NK-92 (cell line): Measurements from ENCODE around the gene SH3BP5.

ENCODE experiments used
- DNase-seq: peaks from one replicate; lab custom pipeline; 2025; ENCODE audit not compliant: unreplicated experiment; lab: John Stamatoyannopoulos, UW

Gene SH3BP5

DNA sequence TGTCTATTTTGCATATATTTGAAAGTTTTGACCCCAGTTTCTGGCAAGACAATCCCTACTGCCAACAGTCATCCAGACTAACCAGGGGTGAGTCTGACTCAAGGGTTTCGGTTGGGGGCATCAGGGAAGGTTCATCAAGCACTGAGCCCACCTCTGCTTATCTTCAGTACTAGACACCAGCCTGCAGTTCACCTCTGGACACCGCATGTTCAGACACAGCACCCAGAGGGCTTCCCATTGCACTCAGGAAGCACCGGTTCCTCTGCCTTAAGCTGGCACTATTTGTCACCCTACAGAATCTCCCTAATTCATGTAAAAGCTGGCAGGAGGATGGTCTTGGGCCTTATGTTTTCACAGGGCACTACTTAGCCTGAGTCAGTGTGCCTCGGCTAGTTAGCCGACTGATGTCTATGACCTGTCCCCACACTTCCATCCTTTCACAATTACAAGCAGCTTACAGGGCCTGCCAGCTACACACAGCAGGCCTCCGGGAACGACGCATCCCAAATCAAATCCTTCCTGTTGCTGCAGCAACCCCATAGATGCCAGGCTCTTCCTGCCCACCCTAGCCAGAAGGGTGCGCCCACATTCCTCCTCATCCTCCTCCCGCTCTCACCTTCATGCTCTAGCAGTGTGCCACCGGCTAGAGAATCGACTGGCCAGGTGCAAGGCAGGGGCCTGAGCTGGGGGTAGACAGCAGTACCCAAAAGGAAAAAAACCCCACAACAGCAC is 52.5 kb downstream of the SH3BP5 start:
- no peak for DNase-seq

DNA sequence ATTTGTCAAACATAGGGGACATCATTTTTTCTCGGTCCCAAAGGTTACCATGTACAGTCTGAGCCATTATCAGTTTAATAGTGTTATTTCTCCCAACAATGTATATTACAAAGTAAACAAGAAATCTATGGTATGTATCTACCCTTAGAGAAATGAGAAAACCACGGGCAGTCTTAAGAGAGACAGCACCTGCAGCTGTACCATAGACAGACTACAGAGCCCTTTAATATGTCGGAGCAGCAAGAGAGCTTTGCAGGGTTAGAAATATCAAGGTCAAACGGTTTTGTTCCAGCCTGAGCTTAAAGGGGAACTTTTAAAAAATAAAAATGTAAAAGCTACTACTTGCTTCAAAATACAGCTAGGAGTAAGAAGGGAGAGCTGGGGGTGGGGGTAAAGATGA is 53.2 kb downstream of the SH3BP5 start:
- no peak for DNase-seq

DNA sequence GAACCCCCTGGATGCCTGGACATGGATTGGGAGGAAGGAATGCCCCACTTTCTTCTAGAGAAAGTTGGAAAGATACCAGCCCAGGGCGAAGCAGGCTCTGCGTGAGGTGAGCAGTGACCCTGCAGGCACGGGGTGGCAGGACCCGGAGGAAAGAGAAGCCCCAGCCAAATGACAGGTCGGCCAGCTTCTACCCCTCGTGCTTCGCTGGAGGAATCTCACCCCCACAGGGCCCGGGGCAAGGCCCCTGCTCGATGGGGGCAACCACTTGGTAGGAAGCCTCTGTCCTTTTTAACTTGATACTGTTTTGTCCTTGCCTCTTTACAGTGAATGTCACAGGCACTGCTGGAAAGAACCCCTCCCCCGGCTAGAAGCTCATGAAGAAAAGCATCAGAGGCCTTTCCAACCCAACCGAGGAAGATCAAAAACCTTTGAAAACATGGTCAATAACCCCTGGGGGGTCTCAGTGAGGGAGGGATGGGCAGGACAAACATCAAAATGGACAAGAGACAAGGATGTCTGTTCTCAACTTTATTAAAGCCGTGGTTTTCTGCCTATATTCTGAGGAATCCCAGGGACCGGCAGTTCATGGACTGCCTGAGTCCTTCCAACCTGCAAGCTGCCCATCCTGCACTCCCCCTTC is 54.4 kb downstream of the SH3BP5 start:
- no peak for DNase-seq

DNA sequence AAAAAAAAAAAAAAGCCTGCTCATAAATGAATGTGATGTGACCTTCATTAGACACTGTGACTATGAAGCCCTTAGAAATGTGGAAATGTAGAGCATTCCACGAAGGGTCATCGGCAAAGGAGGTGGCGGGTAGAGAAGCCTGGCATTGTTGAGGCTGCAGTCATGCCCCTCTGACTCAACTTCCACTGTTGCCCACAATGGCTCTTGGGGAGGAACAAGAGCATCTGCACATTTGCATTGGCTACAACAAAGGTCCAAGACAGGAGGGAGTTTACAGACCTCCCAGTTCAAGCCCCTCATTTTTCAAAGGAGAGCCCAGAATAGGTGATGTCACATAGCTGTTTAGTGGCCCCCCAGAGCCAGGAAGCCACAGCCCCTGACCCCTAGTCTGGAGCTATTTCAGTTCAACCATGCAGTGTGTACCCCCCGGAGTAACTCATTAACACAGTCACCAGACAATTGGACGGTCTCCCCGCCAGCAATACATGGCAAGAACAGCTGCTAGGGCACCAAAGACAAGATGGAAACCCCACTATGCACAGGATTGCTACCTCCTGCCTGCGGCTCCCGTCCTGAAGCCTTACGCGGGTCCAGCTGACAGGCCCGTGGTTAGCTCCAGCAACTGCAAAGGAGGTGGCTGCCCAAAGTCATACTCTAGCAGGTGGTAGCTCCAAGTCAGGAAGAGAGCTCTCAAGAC is 56.2 kb downstream of the SH3BP5 start:
- DNase-seq, result no peak

DNA sequence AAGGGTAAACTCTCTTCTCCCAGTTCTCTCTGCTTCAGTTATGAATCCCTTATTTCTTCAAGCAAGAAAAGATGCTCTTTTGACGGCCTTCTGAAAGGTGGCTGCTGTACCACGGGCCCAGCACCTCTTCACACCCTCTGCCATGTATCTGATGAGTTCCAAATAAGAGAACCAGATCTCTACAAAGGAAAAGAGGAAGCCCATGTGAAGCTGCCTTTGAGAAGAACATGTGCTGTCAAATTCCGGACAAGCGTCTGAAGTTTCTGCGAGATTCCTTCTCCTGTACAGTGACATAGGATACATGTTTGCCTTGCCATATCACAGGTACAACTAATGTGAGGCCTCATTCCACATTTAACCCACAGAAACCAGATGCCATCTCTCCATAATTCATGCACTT is 59.2 kb downstream of the SH3BP5 start:
- no peak for DNase-seq

DNA sequence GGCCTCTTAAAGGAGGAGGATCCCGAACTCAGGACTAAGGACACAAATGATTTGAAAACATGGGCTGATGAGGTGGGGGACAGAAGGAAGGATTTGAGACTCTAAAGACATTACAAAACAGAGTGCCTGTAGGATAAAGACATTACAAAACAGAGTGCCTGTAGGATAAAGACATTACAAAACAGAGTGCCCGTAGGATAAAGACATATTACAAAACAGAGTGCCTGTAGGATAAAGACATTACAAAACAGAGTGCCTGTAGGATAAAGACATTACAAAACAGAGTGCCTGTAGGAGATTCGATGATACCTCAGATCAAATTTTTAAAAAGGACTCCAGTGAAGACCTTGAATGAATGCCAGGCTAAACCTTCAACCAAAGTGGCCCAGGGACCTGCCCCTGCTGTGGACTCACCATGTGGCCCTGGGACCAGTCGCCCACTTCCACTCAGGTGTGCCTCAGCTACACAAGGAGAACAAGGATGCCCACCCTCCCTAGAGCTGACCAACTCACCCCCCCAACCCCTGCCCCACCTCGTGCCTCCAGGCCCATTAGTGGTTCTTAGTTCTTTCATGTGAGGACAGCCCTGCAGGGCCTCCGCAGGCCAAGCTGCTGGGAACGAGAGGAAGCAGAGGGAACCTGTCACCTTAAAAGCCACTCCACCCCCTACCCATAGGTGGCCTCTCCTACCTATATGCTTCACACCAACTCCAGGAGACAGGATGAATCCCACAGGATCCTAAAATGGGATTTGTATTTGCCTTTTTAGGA is 59.8 kb downstream of the SH3BP5 start:
- DNase-seq, result no peak

DNA sequence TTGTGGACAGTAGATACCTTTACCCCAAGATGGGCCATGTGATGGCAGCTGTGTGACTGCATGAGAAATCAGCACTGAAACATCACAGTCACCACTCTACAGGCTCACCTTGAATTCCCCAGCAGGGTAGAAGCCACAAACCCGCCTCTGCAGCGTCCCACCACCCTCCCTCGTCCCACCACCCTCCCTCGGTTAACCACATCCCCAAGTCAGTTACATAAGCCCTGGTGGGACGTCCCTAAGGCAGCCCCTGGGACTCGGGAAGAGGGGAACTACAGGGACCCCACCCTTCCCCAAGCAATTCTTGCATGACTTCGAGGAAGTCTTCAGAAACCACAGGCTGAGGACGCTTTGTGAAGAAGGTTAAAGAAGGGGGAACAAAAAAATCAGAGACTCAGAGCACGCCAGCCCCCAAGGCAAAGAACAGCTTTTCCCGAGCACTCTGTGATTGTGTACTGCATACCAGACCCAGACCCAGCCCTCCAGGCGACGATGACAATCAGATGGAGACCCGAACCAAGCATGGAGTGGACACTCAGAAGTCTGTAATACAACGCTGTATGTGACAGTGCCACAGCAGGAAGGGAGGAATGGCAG is 60.5 kb downstream of the SH3BP5 start:
- peak; percentile 12 for DNase-seq

DNA sequence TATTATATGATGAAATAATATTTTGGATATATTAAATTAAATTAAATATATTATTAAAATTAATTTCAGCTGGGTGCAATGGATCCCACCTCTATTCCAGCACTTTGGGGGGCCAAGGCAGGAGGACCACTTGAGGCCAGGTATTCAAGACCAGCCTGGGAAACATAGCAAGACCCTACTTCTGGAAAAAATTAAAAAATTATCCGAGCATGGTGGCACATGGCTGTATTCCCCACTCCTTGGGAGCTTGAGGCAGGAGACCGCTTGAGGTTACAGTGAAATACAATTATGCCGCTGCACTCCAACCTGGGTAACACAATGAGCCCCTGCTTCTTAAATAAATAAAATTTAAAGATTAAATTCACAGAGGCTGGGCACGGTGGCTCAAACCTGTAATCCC is 61.4 kb downstream of the SH3BP5 start:
- no peak for DNase-seq

DNA sequence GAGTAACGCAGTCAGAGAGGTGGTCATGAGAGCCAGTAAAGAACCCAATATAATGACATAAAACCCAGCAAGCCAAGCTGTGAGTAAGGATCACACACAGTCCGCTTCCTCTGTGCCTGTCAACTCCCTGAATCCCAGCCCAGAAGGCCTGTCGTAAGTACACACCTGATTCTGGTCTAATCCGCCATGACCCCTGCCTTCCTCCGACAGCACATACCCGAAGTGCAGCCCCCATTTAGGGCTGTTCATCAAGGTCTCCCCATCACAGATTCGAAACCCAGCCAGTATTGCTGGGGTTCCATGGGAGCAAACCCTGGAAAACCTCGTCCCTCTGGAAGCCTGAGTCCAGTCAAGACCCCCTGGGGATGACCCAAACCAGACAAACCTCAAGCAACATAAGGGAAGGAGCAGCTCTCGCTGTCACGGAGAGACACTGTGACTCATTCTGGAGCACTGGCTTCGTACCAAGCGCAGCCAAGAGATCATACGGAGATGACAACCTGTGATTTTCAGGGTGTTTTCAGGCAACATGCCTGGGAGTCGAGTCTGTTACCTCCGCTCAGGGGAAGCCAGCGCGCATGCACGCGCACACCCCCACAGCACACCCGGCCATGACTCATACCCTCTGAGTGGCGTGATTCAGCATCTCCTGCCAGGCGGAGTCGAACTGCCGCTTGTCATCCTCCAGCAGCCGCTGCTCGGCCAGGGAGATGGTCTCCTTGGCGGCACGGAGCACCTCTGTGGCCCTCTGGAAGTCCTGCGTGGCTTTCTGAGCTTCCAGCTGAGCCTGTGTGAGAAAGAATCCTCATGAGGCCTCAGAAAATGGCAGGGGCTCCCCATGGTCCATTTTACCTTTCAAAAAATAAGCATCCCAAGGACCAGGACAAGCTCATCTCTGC is 63.0 kb downstream of the SH3BP5 start:
- DNase-seq, result no peak

DNA sequence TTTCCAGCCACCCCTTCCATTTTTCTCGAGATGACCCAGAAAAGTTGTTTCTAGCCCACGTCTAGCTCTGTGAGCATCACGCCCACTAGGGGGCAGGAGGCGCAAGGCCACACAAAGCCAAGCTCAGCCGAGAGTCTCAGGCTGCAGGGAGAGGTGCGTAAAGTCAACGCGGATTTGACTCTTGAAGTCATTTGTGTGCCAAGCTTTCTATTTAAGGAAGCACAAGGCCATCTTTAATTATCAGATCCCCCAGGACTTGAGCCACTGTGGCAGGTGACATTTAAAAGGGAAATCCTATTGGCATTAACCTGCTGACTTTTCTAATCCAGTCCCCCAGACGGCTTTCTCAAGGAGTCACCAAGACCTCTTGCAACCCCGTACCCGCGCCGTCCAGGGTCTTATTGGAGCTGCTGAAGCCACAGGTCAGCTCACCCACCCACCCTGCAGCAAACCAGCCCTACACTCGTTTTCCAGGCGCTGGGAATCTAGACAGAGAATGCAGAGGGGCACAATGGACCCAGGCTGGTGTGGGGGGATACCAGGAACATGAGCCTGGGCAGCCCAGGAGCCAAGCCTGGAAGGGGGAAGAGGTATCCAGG is 64.3 kb downstream of the SH3BP5 start:
- peak; percentile 3 for DNase-seq

DNA sequence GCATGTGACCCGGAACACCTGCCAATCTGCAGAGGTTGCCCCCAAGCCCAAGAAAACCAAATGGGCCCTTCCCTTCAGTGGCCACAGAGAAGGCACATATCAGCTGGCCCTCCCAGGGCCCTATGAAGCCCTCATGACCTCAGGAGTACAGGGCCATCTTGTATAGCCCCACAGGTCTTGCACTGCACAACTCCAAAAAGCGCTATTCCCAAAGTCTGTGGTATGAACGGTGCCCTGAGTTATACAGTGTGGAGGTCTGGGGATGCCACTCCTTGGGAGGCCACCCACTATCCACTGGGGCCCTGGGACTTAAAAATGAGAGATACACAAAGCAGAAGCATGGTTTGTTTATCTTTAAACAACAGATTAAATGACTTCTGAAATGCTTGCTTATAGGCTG is 64.9 kb downstream of the SH3BP5 start:
- DNase-seq, result no peak

DNA sequence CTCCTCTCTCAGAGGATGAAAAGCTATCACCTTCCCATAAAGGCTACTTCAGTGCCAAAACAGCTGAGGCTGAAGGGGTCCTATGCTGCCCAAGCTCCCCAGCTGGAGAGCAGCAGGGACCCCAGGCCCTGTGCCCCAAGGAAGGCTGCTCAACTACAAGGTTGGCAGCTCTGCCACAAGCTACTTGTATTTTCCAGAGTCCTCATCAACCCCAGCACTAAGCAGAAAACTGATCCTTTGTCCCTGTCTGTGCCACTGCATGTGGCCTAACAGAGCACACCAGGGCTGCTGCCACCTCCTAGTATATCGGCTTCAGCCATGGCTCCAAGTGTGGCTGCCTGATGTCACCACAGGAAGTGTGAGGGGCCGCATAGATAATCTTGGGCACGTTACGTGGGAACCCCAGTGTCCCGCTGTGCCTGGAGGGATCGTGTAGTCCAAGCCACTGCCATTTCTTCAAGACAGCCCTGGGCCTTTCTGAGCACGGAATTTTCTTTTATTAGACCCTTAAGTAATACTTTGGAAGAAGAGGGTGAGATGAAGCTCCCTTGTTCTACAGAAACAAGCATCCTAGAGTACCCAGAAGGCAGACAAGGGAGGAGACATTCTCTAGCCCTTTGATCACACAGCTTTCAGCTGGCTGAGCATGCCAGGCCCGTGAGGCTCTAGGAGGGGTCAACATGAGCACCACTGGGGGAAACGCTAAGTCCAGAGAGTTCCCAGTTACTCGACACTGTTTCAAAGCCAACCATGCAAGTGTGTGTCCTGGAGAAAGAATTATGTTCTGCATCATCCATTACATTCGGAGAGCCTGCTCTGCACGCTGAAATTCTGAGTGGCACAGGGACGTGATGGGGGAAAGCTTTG is 65.6 kb downstream of the SH3BP5 start:
- no peak for DNase-seq

DNA sequence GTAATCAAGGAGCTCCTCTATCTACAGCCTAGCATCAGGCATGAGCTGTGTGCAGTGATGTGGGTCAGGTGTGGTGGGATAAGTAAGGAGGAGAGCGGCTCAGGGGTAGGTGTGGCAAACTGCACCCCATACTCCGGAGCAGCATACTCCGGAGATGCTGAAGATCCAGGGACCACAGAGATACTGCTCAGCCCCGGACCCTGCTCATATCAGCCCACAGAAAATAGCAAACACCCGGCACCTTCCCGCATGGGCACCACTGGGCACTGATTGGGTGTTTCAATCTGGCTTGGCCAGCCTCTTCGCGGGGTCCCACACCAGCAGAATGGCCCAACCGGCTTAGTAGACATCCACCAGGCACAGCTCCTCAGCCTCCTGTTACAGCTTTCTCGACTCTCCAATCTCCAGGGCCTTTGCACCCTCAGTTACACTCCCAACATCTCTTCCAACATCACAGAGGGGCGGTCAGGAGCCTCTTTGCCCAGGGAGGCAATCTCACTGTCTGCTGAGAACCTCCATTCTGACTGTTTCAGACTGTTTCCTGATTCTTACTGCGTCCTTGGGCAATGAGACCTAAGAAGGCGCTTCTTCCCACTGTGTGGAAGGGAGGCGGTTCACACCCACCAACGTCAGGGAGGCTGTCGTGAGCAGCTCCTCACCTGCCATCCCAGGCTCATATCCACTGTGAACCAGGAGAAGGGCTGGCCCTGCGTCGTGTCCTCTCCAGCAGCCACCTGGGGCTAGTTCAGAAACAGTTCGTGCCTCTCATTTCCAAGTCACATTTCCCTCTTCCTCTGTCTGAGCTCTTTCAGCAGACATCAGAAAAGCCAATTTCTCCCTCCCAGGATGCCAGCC is 66.5 kb downstream of the SH3BP5 start:
- no peak for DNase-seq

DNA sequence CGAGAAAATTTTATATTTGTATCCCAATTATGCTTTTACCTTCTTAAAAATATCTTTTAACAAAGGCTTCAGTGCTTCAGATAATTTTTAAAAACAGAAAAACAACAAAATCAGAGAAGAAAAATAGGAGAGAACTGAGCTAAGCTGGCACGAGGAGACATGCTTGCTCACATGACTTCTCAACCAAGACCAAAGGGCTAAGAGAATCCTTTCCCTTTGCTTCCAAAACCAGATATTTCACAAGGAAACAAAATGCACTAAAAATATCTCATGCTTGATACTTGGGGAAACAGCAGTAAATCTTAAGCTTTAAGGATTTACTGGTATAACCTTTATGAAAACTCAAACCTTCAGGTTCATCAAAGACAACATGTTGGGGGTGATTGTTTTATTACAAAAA is 67.9 kb downstream of the SH3BP5 start:
- DNase-seq, result no peak

DNA sequence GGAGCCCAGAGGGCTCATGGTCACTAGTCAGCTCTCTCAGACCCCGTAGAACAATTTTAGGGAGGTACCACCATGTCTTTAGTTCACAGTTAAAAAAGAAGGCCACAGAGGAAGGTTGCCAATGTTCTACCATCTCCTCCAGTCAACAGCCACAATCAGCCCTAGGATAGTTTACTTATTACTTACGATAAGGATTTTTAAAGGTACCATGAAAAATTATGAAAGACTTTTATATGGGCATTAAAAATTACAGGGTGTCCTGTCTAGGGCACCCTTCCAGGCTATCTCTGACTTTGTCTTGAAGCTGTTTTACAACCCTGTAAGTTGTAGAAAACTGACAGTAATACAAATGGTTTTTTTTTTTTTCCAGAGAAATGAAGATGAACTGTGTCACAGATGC is 68.5 kb downstream of the SH3BP5 start:
- DNase-seq, result no peak

DNA sequence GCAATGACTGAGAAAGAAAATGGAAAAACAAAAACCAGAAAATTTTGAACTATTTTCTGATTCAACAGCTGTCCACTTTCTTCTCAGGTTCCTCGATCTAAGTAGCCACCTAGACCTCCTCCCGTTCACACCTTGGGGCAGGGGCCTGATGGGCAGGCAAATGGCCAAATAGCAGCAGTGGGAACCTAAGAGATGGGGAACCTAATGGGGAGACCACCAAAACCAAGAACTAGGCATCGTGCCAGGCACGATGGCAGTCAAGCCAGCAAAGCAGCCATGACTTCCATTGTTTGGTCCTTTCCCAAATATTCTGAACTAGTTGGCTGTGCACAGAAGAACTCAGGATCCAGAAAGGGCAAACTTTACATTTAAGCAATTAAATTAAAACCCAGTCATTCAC is 69.3 kb downstream of the SH3BP5 start:
- no peak for DNase-seq

DNA sequence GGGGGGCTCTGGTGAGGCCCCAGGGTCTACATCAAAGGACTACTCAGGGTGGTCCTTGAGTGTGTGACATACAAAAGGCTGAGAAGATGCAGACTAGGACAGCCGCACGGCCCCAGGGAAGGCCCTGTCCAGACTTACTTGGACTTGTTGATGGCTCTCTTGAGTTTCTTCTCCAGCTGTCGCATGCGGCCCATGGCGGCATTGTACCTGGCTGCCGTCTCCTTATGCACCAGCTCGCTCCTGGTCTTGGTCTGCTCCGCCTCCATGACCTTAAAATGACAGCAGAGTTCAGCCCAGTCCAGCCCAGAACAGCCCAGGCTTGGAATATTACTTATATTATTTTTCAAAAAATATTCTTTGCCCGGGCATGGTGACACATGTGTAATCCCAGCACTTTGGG is 70.4 kb downstream of the SH3BP5 start:
- no peak for DNase-seq

DNA sequence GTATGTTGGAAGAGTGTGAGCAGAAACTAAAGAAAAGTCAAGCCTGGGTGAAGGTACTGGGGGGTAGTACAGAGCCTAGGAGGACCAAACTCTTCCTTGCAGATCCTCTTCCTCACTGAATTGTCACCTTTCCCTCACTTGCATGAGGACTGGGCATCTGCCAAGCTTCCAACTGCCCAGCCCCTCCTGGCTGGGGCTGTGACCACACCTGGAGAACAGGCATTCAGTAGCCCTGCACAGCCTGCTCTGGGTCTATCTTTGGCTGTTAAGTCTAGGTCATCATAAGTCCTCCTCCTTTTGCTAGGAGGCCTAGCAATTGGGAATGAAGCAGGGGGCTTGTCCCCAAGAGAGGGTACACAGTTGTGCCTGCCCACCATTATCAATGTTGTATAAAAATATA is 71.1 kb downstream of the SH3BP5 start:
- DNase-seq, result no peak
